Ascending aorta (tissue), 2 donors: ENCODE measurements around the gene G3BP2. TPM values are rescaled to one million over a fixed set of nuclear protein-coding genes. Genes with fewer than 3 reads are reported as not detected.
A peak's percentile ranks its signal among the peaks of the same experiment; 100 is the strongest.

Experiments used
- DNase-seq, 2 donors: peaks; one replicate each; pipeline ENCODE4 v3.0.0-alpha.2; 2019; ENCODE audit warnings: low spot score in 2 of 2
- H3K27ac ChIP-seq, 2 donors: fragments of 200-600 bp; sonication (generic); one replicate each; pipeline ENCODE4 v1.5.1; 2016 to 2017; ENCODE audit warnings: mild to moderate bottlenecking in 1 of 2
- H3K27me3 ChIP-seq: fragments of 200-600 bp; sonication (generic); one replicate; pipeline ENCODE4 v1.5.1; 2017
- H3K36me3 ChIP-seq, 2 donors: fragments of 200-600 bp; sonication (generic); one replicate each; pipeline ENCODE4 v1.5.1; 2016
- H3K4me1 ChIP-seq, 2 donors: fragments of 200-600 bp; sonication (generic); one replicate each; pipeline ENCODE4 v1.5.1; 2016 to 2017; ENCODE audit warnings: mild to moderate bottlenecking in 1 of 2
- H3K4me3 ChIP-seq, 2 donors: fragments of 200-600 bp; sonication (generic); one replicate each; pipeline ENCODE4 v1.5.1; 2016 to 2017; ENCODE audit warnings: mild to moderate bottlenecking in 1 of 2
- H3K9me3 ChIP-seq, 2 donors: fragments of 200-600 bp; sonication (generic); one replicate each; pipeline ENCODE4 v1.5.1; 2016
- CTCF ChIP-seq, 3 experiments: fragments of 200-600 bp in 2 of 3; fragments of 450-650 bp in 1 of 3; sonication (generic) in 2 of 3; IDR thresholded peaks; one replicate each; pipeline ENCODE4 v1.5.1; 2016 to 2019; ENCODE audit warnings: antibody characterized with exemption in 3 of 3, mild to moderate bottlenecking in 1 of 3, moderate library complexity in 1 of 3
- intact Hi-C: fragments of 100-400 bp; cut with DNase I; formaldehyde crosslinking; loops from one replicate; pipeline ENCODE4 v1.15.1; 2023
- total RNA-seq: library from RNA; depleted of rRNA; stranded (reverse); fragments of >200 nt; gene quantifications from one replicate; pipeline ENCODE4 v1.1.0, GENCODE V29; 2016

Gene G3BP2
- total RNA-seq, 1 donor from 2014 or later, result 88.9 TPM

GRCh38 chr4:75637827-75638226 is 35.4 kb downstream of the G3BP2 start:
- H3K4me1 ChIP-seq, result no peaks in the 10 kb centered on the region
- intact Hi-C loops, result no loop called here
- no peak overlapping the region for H3K4me3 ChIP-seq
- no peaks in the 10 kb centered on the region for H3K9me3 ChIP-seq
- no peak overlapping the region for H3K27ac ChIP-seq
- H3K27me3 ChIP-seq, result no peaks in the 10 kb centered on the region
- no peak for TF ChIP-seq CTCF (IDR thresholded peaks at IDR 0.05)
- no peaks in the 10 kb centered on the region for H3K36me3 ChIP-seq
- DNase-seq, result no peak

- no peaks in the 10 kb centered on the region for H3K27me3 ChIP-seq
- DNase-seq, result no peak
- no peaks in the 10 kb centered on the region for H3K4me1 ChIP-seq
- H3K27ac ChIP-seq, result no peak overlapping the region
- no peak overlapping the region for H3K4me3 ChIP-seq
- H3K36me3 ChIP-seq, result no peaks in the 10 kb centered on the region
- no peaks in the 10 kb centered on the region for H3K9me3 ChIP-seq
- intact Hi-C loops, result no loop called here
- TF ChIP-seq CTCF (IDR thresholded peaks at IDR 0.05), result no peak
These were observed 36.0 kb downstream of the G3BP2 start for GRCh38 chr4:75637176-75637575.

GRCh38 chr4:75634951-75635350 is 38.3 kb downstream of the G3BP2 start:
- intact Hi-C loops, result no loop called here
- Histone ChIP-seq H3K4me3 (no peak overlapping the region), H3K9me3 (no peaks in the 10 kb centered on the region), H3K4me1 (no peaks in the 10 kb centered on the region), H3K36me3 (no peaks in the 10 kb centered on the region), H3K27me3 (no peaks in the 10 kb centered on the region), H3K27ac (no peak overlapping the region)
- no peak for DNase-seq
- TF ChIP-seq CTCF (IDR thresholded peaks at IDR 0.05), result no peak

GRCh38 chr4:75634281-75634680 is 38.9 kb downstream of the G3BP2 start:
- intact Hi-C loops, result no loop called here
- no peak for DNase-seq
- no peak for TF ChIP-seq CTCF (IDR thresholded peaks at IDR 0.05)

GRCh38 chr4:75633846-75634245 is 39.4 kb downstream of the G3BP2 start:
- Histone ChIP-seq H3K27me3 (no peaks in the 10 kb centered on the region), H3K27ac (no peak overlapping the region), H3K9me3 (no peaks in the 10 kb centered on the region), H3K4me3 (no peak overlapping the region), H3K36me3 (no peaks in the 10 kb centered on the region), H3K4me1 (no peaks in the 10 kb centered on the region)
- intact Hi-C loops, result no loop called here
- TF ChIP-seq CTCF (IDR thresholded peaks at IDR 0.05), result no peak
- DNase-seq, result no peak

More at GRCh38 chr4:75634281-75634680, 38.9 kb downstream of the G3BP2 start:
- H3K4me1 ChIP-seq, result no peaks in the 10 kb centered on the region
- H3K4me3 ChIP-seq, result no peak overlapping the region
- H3K36me3 ChIP-seq, result no peaks in the 10 kb centered on the region
- H3K27ac ChIP-seq, result no peak overlapping the region
- no peaks in the 10 kb centered on the region for H3K9me3 ChIP-seq
- H3K27me3 ChIP-seq, result no peaks in the 10 kb centered on the region

GRCh38 chr4:75630937-75631329 is 42.3 kb downstream of the G3BP2 start:
- intact Hi-C loops, result loop anchor here (1.0 to 2.0 kb wide), 2 partner anchors 42 to 93 kb away; partner anchors contain the start of genes G3BP2 and USO1
- no peak for DNase-seq
- Histone ChIP-seq H3K27ac (peak overlapping the region; percentile 36 to 57), H3K4me1 (no peaks in the 10 kb centered on the region), H3K4me3 (peak overlapping the region; percentile 74 to 77), H3K36me3 (no peaks in the 10 kb centered on the region), H3K9me3 (no peaks in the 10 kb centered on the region), H3K27me3 (no peaks in the 10 kb centered on the region)
- no peak for TF ChIP-seq CTCF (IDR thresholded peaks at IDR 0.05)
